Activated T-cell treated with anti-CD3 and anti-CD28 coated beads for 4 hours (primary cell): Measurements from ENCODE around the gene IKZF1.

Experiments used
- DNase-seq: peaks from one replicate; pipeline ENCODE4 v3.0.0-alpha.2; 2020

Gene IKZF1

DNA sequence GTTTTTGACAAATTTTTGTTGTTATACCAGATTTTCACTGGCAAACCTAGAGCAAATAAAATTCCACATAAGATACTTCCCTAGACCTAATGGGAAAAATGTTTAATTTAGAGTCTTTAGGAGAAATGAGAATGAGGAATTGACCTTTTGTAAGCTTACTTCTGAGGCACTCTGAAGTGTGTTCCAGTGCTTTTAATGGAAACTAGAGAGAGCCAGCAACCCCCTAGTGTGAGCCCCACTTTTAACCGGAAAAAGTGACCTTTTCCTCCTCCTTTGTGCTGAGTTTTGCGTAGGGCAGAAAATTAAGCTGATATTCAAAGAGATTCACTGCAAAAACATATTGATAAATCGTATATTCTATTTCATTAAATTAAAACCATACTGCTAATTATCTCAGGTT, 5.2 kb downstream of the IKZF1 start:
- no peak for DNase-seq

GRCh38 chr7:50310361-50310760, 5.8 kb downstream of the IKZF1 start:
- no peak for DNase-seq

DNA sequence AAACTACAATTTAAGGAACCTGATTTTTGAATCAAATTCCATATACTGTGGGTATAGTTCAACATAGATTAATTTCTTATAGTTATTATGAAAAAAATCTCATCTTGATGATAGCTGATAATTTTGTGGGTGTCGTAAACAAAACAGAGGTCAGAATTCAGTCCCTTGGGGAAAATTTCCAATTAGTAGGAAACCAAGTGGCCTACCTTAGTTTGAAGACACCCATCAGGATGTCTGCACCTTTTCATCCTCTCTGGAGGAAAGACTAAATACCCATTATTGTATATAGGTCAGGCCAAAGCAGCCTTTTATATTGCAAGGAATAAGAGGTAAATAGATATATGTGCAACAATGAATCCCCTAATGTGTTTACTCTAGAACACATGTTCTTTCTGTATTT, 6.4 kb downstream of the IKZF1 start:
- DNase-seq: no peak

DNA sequence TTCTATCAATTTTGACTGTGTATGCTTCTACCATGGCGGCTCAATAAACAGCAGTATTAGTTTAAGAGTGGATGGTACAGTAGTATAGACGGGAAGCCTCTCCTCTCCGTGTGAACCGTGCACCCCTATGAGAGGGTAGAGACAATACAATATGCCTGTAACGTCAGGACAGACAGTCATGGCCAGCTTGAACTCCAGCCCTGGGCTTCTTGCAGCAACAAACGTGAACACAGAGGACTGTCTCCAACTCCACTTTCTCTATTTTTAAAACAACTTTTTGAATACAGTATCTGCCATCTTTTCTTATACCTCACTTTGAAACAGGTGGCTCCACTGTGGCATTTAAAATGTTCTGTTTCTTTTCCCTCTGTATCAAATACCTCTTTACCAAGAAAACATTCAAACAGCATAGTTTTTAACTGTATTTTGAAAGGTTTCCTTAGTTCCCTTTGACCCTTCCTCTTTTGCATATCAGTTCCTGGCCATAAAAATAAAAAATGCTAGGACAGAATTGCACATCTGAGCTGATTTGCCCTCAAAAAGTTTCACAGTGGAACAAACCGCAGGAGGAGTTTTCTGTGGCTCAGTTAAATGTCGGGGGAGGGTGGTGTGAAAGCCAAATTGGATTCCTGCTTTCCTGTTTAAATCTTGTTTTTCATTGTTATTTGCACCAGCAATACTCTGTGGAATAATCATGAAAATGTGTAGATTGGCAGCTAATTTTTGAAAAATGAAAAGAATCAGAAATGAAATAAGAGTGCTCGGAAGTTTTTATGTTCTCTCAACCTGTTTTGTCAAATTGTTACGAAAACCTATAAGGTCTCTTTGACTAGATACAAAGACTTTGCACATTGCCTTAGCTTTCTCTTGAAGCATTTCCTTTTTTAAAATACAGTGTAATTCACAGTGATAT, 8.0 kb downstream of the IKZF1 start:
- no peak for DNase-seq

GRCh38 chr7:50314836-50315592, 10.5 kb downstream of the IKZF1 start:
- no peak for DNase-seq

DNA sequence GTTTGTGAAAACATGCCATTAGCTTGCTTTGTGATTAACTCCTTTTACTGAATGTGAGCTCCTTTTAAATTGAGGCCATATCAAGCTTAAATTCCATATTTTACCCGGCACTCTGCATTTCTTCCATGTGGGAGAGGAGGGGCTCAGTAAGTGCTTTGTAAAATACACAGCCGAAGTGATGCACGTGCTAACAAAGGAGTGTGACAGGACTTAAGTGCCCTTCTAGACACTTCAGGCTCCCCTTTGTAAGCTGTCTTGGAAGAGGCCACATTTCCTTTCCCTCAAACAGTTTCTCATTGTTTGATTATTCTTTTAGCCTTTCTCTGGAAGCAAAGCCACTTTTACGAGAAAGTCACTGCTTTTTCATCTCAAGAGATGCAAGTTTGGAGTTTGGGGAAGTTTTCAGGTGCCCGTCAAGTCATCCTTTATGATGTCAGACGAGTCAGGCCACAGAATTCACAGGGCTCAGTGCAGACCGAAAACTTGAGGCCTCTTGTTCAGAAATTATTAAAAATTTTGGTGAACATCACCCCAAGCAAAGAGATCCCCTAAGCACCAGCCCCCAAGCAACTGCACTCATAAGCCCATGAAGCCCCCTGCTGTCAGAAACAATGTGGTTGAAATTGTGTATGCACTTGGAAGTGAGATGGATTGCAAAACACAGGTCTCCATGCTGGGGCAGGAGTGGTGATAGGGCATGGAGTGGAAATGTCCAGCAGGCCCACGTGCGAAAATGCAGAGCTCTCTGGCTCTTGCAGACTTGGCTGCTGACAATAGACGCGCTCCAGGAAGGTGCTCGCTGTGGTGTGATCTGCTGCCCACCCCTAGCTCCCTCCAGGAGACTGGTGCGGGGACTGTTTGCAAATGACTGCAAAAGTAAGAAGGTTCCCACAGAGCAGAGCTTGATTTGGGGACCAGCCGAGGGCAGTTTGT, 11.5 kb downstream of the IKZF1 start:
- DNase-seq: no peak

DNA sequence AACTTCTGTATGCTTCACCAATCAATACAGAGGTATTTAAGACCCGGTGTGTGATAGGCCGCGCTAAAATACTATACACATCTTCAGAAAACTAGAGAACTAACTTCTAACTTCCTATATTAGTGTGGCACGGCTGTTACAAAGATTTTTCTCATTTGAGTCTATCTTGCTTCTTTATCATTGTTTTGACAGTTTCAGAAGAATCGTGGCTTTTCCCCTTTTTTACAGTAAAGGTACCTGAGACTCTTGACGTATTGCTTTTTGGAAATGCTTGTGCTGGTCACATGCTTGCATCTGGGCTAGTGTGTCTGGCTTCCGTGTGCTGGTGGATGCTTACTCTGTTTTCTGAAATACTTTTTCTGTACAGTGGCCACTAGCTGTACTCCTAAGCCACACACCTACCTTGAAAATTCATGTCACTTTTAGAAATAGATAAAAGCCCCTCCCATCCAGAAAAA, 12.7 kb downstream of the IKZF1 start:
- DNase-seq: no peak

DNA sequence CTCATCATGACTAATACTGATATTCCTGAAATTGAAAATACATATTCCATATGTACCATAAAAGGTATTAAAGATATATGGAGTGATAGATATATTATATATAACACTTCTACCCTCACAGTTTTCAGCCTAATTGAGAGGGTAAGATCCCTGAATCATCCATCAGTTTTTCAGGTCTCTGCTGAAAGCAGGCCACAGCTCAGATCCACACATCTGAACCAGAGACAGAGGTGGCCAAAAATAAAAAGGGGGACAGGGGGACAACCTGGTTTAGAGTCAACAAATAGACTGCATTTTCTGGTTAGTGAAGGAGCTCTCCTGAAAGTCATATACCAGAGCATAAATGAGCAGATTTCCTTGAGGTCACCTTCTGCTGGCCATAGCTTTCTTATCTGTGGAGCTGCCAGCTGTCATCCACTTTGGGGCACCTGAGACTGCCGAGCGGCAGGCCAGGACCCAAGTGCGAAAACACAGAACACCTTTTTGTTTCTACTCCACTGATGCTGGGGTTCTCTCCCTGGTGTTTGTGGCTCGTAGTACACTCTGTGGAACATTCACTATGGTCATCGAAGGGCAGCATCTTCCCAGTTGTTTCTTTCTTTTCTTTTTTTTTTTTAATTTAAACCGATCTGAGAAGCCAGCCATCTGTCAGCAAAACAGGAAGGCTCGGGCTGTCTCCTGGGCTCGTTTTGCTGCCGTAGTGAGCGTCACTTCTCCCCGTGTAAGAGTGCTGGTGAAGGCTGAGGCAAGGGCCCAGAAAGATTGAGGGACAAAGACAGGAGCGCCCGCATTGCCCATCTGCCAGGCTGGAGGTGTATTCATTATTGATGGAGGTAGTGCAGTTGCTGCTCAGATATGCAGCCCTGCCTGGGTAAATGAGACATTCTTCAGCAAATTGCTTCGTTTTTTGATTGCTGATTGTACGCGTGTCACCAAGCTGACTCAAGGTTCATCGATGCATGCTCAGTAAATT, 13.5 kb downstream of the IKZF1 start:
- DNase-seq: no peak

GRCh38 chr7:50321487-50322067, 17.1 kb downstream of the IKZF1 start:
- DNase-seq: no peak

DNA sequence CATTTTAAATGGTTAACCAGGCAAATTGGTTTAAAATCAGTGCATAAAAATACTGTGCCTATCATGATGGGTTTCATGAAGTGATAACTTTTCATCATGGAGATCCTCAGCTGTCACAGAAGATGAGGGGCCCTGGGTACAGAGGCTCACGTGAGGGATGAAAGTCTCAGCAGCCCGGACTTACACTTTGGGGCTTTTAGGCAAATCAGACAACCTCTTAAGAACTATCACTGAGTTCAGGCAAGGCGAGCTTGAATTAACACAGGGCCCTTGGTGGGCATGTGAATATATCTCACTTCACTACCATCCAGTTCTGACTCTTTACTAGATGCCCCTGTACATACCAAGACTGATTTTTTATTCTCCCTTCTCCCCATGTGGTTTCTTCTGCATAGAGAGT, 19.6 kb downstream of the IKZF1 start:
- DNase-seq: no peak

DNA sequence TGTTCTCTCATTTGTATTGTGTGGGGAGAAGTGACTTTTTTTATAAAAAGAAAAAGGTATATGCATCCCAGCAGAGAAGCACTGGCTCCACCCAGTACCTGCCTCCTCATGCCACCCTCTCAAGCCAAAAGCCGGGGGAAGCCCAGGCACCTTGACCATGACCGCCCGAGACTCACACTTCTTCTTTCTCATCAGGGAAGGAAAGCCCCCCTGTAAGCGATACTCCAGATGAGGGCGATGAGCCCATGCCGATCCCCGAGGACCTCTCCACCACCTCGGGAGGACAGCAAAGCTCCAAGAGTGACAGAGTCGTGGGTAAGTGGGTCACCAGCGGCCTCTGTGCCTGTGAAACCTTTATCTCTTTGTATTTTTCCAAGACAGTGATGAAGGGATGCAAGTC, 22.9 kb downstream of the IKZF1 start:
- DNase-seq: no peak

GRCh38 chr7:50329775-50330174, 25.3 kb downstream of the IKZF1 start:
- no peak for DNase-seq

GRCh38 chr7:50330254-50330653, 25.7 kb downstream of the IKZF1 start:
- DNase-seq: no peak

- DNase-seq: no peak
Measured at GRCh38 chr7:50330696-50331095, 26.2 kb downstream of the IKZF1 start.

- DNase-seq: no peak
Measured at GRCh38 chr7:50331564-50332208, 27.2 kb downstream of the IKZF1 start.

DNA sequence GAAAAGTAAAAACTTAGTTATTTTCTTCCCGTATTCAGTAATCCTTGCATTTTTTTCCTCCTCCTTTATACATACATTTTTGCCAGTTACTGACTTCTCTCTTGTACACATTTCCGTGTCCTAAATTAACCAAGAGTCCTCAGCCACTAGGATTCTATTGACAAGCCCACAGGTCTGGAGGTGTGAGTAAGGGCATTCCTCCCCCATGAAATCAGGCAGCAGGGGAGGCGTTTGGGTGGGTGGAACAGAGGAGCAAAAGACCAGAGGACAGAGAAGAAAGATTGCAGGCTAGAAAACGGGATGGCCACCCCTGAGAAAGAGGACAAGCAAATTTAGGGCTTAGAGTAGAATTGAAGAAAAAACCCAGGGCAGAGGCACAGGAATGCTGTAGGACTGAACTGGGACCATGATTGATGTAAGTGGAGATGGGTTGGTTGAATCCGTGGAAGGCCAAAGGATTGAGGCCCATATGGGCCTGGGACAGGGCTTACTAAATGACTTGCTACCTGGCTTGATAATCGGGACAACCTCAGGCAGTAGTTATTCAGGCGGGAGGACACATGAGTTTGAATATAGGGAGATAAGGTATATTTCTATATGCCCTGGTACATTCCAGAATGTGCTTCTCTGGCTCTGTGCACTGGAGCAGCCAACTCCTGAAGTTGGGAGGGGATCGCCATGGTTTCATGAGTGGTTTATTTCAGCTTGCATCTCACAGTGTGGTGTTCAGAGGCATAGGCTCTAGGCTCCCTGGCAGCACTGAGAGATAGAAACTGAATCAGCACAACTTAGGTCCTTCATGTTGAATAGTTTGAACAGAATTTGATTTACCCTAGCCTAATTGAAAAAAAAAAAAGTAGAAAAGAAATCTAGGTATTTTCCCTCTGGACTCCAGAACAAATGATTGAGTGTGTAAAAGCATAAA, 28.0 kb downstream of the IKZF1 start:
- DNase-seq: no peak

GRCh38 chr7:50333221-50333651, 28.7 kb downstream of the IKZF1 start:
- DNase-seq: no peak

DNA sequence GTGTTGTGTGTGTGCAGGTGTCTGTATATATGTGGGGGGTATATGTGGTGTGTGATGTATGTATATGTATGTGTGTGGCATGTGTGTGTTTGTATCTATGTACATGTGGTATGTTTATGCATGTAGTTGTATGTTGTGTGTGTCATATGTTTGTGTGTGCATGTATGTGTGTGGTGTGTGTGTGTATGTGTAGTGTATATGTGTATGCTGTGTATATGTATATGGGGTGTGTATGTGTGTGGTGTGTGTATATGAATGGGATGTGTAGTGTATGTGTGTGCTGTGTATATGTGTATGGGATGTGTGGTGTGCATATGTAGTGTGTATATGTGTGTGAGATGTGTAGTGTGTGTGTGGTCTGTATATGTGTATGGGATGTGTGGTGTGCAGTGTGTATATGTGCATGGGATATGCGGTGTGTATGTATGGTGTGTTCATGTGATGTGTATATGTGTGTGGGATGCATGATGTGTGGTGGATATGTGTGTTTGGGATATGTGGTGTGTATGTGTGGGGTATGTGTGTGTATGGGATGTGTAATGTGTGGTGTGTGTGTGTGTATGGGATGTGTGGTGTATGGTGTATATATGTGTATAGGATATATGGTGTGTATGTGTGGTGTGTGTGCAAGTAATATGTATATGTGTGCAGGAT, 30.0 kb downstream of the IKZF1 start:
- no peak for DNase-seq

- DNase-seq: no peak
Measured at GRCh38 chr7:50335230-50335794, 30.8 kb downstream of the IKZF1 start.
